ENCODE data around the gene IL25.
"Not testable (repeated sequence)": the region's sequence is repeated elsewhere in the genome, so short reads cannot be mapped to it uniquely, and the experiment has no call there.

Gene IL25

GRCh38 chr14:23409475-23409874, 36.9 kb downstream of the IL25 start:
- no peak for DNase-seq (ENCODE audit: low read depth in 2 of 2)

DNA sequence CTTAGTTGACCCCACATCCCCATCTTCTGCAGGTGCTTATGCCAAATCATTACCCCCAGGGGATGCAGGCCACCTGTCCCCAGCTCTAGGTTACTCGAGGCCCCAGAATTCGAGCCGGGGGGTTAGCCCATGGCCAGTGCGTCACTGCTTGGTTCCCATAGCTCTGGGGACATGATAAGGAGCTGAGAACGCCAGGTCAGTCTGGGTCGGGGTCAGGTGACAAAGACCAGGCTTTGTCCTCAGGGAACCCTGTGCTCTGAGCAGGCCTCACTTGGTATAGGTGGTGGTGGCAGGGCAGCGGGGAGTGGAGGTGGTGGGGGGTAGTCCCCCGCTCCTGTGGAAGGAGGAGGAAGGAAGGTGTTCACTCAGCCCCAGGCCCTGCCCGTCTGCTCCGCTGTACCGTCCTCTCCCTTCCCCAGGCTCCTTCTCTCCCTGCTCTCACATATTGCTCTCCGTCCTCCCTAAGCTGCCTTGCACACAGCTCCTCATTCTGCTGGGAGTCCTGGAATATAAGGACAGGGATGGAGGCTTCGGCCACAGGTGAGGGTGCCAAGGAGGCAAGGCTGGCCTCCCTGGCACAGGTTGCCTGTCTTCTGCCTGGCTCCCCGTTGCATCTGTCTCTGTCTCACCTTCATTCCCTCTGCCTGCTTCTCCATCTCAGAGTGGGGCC, 37.5 kb downstream of the IL25 start:
- no peak for DNase-seq (ENCODE audit: low read depth in 2 of 2)

- no peak for DNase-seq (ENCODE audit: low read depth in 2 of 2)
Measured at GRCh38 chr14:23411563-23412525, 39.2 kb downstream of the IL25 start.

- DNase-seq (ENCODE audit: low read depth in 2 of 2), result no peak
Measured at GRCh38 chr14:23413681-23414080, 41.1 kb downstream of the IL25 start.

- no peak for DNase-seq (ENCODE audit: low read depth in 2 of 2)
Measured at GRCh38 chr14:23414254-23414653, 41.6 kb downstream of the IL25 start.

DNA sequence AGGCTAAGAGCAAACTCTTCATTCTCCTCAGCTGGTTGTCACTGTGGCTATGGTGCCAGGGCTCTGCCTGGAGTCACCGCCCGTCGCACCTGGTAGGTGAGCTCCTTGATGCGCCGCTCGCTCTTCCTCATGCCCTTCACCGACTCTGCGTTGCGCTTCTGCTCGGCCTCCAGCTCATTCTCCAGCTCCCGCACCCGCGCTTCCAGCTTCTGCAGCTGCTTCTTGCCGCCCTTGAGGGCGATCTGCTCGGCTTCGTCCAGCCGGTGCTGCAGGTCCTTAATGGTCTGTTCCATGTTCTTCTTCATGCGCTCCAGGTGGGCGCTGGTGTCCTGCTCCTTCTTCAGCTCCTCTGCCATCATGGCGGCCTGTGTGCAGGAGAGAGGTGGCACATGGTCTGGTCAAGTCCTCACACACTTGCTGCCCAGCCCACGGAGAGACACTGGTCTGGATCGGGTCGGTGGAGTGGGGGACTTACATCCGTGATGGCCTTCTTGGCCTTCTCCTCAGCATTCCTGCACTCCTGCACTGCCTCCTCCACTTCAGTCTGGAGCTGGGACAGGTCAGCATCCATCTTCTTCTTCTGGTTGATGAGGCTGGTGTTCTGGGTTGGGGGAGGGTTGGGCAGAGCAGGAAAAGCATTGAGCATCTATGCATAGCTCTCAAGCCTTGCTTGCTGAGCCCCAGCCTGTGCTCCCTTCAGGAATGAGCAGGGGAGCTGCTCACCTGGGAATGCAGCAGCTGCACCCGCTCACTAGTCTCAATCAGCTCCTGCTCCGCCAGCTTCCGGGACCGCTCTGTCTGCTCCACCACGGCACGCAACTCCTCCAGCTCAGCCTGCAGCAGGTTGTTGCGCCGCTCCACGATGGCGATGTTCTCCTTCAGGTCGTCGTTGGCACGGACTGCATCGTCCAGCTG, 42.6 kb downstream of the IL25 start:
- DNase-seq (ENCODE audit: low read depth in 2 of 2), result no peak

DNA sequence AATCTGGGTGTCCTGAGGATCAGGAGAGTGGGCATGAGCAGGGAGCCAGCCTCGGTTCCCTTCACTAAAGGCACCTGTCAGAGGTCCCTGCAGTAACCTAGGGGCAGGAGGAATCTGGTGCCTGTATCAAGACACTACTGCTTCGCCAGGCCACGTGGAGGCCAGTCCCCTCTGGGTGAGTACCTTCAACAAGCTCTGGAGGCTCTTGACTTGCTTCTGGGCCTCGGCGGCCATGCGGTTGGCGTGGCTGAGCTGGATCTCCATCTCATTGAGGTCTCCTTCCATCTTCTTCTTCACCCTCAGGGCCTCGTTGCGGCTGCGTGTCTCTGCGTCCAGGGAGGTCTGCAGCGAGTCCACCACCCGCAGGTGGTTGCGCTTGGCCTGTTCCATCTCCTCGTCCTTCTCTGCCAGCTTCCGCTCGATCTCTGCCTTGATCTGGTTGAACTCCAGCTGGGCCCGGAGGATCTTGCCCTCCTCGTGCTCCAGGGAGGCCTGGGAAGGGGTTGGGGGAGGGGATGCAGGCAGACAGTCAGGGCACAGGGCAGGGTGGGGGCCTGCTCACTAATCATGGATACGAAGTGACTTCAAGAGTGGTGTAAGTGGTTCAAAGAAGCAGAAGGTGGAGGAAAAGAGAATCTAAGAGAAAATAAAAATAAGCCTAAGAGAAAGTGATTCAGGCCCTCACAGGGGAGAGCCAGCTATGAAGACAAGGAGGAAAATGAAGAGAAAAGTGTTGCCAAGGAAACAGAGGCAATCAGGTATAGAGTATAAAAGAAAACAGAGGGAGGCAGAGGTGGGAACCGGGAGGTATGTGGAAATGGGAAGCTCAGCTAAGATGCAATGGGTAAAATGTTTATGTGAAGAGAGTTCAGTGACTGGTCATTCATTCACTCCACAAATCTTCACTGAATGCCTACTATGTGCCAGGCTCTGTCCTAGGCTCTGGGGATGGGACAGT, 43.5 kb downstream of the IL25 start:
- DNase-seq (ENCODE audit: low read depth in 2 of 2), result no peak

DNA sequence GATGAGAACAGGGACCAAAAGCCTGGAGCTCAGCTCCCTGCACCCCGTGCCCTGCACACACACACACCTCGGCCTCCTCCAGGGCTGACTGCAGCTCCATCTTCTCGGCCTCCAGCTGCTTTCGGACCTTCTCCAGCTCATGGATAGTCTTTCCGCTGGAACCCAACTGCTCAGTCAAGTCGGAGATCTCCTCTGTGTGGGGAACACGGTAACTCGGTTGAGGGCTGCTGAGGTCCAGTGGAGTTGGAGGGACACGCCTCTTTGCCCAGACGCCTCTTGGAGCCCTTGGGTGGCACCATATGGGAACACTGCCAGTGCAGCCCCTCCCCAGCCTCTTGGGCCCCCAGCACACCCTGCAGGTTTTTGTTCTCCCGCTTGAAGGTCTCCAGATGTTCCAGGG, 44.2 kb downstream of the IL25 start:
- DNase-seq (ENCODE audit: low read depth in 2 of 2), result no peak

GRCh38 chr14:23417269-23417668, 44.7 kb downstream of the IL25 start:
- DNase-seq (ENCODE audit: low read depth in 2 of 2), result not testable (repeated sequence)

DNA sequence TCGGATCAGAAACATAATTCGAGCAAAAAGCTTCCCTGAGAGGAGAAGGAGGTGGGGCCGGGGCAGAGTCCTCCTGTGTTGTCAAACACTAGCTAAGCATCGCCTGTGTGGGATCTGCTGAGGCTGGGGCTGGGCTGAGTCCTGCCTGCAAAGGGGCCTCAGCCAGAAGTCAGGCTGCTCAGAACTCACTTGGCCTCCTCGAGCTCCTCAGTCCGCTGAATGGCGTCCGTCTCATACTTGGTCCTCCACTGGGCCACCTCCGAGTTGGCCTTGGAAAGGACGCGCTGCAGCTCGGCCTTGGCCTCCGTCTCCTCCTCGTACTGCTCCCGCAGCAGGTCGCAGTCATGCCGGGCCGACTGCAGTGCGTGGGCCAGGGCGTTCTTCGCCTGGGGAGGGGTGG, 45.4 kb downstream of the IL25 start:
- DNase-seq (ENCODE audit: low read depth in 2 of 2), result no peak

- DNase-seq (ENCODE audit: low read depth in 2 of 2), result not testable (repeated sequence)
Measured at GRCh38 chr14:23419646-23420045, 47.0 kb downstream of the IL25 start.

GRCh38 chr14:23421594-23421993, 49.0 kb downstream of the IL25 start:
- DNase-seq (ENCODE audit: low read depth in 2 of 2), result peak in 1 of 2 donors; percentile 12

GRCh38 chr14:23423657-23424056, 51.0 kb downstream of the IL25 start:
- no peak for DNase-seq (ENCODE audit: low read depth in 2 of 2)

DNA sequence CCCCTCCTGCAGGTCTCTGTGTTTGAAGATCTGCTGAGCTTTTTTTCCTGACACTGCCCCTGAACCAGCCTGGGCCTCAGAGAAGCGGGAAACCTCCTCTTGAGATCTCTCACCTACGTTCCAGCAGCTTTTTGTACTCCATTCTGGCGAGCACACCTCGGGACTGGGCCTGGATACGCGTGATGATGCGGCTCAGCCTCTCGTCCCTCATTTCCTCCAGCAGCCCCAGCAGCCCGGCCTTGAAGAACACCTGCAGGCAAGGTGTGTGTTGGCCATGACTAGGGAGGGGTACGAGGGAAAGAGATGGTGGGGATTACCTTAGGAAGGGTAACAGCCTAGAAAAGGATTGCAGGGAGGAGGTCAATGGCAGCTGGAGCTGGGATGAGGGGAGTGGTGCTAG, 52.6 kb downstream of the IL25 start:
- DNase-seq (ENCODE audit: low read depth in 2 of 2), result no peak

DNA sequence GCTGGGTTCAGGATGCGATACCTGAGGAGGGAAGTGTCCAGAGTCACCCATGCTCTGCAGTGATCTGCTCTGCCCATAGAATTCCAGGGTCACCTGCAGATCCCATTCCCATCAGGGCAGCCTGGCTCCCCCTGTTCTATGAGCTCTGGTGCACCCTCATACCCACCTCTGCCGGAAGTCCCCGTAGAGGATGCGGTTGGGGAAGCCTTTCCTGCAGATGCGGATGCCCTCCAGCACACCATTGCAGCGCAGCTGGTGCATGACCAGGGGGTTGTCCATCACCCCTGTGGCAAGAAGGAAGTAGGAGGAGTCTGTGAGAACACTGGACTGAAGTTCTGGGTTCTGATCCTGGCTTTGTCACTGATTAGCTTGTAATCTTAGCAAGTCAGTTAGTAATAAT, 53.2 kb downstream of the IL25 start:
- DNase-seq (ENCODE audit: low read depth in 2 of 2), result not testable (repeated sequence)

Measured in stimulated activated CD8-positive, alpha-beta memory T cell treated with anti-CD3 and anti-CD28 coated beads, Interleukin-15, amount 100 ng/mL, for 48 hours (primary cell).